Neutrophil (primary cell): Measurements from ENCODE around the gene MACROD1.
"Not testable (repeated sequence)": the region's sequence is repeated elsewhere in the genome, so short reads cannot be mapped to it uniquely, and the experiment has no call there.

Experiments used
- H3K27ac ChIP-seq: fragments of 200-600 bp; sonication (generic); 2 replicates; pipeline ENCODE4 v1.5.1; 2016; ENCODE audit warnings: mild to moderate bottlenecking, moderate library complexity
- H3K27me3 ChIP-seq: fragments of 200-600 bp; sonication (generic); 2 replicates; pipeline ENCODE4 v1.6.0; 2016; ENCODE audit warnings: mild to moderate bottlenecking
- H3K36me3 ChIP-seq: fragments of 200-600 bp; sonication (generic); 2 replicates; pipeline ENCODE4 v1.5.1; 2017
- H3K4me1 ChIP-seq, 2 experiments: fragments of 200-600 bp in 1 of 2; sonication (generic) in 1 of 2; 1 replicate in 1 of 2; 2 replicates in 1 of 2; pipeline versions ENCODE4 v1.5.1 to v1.6.1; 2013 to 2016; ENCODE audit warnings: low read depth in 1 of 2, low read length in 1 of 2, mild to moderate bottlenecking in 1 of 2, moderate library complexity in 1 of 2; ENCODE audit not compliant: control insufficient read depth in 1 of 2, insufficient read depth in 1 of 2
- H3K4me3 ChIP-seq, 2 experiments: fragments of 200-600 bp in 1 of 2; sonication (generic) in 1 of 2; 1 replicate in 1 of 2; 2 replicates in 1 of 2; pipeline ENCODE4 v1.5.1; 2013 to 2016; ENCODE audit warnings: low read depth in 1 of 2, low read length in 1 of 2, mild to moderate bottlenecking in 1 of 2, moderate library complexity in 1 of 2
- H3K9me3 ChIP-seq: fragments of 200-600 bp; sonication (generic); 2 replicates; pipeline ENCODE4 v1.5.1; 2016
- TF ChIP-seq, protein P1 (sequence below): fragments of 200-600 bp; sonication (generic); IDR thresholded peaks from 2 replicates; pipeline ENCODE4 v1.5.1; 2016; ENCODE audit warnings: antibody characterized with exemption

The MACROD1 gene

DNA sequence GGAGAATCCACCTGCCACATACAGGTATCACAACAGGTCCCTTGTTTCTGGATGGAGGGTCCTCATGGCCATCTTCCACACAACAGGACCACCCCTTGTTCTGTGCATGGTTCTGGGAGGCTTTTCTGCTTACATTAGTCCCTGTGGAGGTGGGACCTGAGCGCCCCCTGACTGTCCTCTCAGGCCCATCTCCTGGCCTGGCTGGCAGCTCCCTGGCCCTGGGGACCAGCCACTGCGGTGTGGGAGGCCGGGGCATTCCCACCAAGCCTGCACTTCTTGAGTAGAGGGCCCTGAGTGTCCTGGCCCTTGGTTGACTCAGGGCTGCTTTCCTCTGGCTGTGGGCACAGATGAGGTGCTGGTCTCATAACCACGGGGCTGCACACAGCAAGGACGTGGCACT, 186.5 kb downstream of the MACROD1 start:
- no peak overlapping the region for H3K4me3 ChIP-seq
- H3K27me3 ChIP-seq, result no peaks in the 10 kb centered on the region
- H3K36me3 ChIP-seq, result peaks cover 7% of the 10 kb centered on the region
- peaks cover 24 to 30% of the 10 kb centered on the region in 2 experiments for H3K4me1 ChIP-seq
- H3K9me3 ChIP-seq, result no peaks in the 10 kb centered on the region
- no peak overlapping the region for H3K27ac ChIP-seq
- TF ChIP-seq, protein P1, sequence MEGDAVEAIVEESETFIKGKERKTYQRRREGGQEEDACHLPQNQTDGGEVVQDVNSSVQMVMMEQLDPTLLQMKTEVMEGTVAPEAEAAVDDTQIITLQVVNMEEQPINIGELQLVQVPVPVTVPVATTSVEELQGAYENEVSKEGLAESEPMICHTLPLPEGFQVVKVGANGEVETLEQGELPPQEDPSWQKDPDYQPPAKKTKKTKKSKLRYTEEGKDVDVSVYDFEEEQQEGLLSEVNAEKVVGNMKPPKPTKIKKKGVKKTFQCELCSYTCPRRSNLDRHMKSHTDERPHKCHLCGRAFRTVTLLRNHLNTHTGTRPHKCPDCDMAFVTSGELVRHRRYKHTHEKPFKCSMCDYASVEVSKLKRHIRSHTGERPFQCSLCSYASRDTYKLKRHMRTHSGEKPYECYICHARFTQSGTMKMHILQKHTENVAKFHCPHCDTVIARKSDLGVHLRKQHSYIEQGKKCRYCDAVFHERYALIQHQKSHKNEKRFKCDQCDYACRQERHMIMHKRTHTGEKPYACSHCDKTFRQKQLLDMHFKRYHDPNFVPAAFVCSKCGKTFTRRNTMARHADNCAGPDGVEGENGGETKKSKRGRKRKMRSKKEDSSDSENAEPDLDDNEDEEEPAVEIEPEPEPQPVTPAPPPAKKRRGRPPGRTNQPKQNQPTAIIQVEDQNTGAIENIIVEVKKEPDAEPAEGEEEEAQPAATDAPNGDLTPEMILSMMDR, result no peak

DNA sequence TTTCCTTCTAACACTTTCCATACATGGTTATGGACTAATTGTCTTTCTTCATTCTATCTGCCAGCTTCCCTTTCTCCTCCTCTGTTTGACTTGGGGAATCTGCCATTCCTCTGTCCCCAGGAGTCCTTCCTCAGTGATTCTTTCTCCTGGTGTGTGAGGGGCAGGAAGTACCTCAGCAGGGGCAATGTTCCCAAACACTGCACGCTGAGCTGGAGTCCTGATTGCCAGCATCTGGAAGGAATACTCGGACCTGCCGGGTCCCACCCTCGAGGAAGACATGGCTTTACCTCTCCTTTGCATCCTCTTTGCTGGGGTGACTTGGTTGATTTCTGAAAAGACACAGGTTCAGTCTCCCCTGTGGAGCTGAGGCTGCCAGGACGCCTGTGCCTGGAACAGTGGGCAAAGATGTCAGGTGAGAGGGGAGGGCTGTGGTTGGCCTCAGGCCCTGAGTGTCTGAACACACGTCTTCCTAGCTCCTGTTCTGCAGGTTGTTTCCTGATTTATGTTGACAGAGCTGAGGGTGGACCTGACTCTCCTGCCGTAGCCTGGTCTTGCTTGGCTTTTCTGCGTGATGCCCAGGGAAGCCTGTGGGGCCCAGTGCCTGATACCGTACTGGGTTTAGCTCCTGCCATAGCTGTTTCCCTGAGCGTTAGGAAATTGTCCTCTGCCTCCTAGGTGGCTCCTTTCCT, 187.2 kb downstream of the MACROD1 start:
- Histone ChIP-seq H3K27me3 (no peaks in the 10 kb centered on the region), H3K4me1 (peaks cover 30 to 34% of the 10 kb centered on the region in 2 experiments), H3K27ac (no peak overlapping the region), H3K36me3 (peaks cover 7% of the 10 kb centered on the region), H3K4me3 (no peak overlapping the region), H3K9me3 (no peaks in the 10 kb centered on the region)
- TF ChIP-seq, protein P1, result no peak

DNA sequence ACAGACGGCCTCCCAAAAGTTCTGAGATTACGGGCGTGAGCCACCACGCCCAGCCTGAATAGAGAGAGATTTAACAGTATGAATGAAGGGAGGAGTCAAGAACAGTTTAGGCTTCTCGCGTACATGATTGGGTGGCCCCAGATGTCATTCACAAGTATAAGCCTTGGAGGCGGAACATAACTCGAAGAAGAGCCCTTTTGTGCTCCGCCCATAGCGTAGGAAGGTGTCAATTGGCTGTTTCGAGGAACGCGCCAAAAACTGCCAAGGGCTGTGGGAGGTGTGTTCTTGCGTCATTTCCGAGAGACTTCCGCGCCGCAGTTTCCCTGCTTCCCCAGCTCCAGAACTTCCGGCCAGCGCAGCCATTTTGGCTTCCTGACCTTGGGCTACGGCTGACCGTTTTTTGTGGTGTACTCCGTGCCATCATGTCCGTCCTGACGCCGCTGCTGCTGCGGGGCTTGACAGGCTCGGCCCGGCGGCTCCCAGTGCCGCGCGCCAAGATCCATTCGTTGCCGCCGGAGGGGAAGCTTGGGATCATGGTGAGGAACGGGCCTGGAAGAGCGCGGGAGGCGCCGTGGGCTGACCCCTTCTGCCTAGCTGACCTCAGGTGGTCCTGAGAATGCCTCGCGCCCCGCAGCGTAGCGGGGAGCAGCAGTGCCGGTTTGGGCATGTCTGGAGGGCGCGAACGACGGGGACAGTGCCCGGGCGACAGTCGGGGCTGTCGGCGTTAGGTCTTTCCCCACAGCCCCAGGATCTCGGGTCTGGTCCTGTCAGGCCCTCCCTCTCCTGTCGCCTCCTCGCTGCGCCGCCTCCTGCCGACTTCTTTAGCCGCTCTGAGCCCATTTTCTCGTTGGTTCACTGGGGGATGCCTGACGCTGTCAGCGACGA, 191.4 kb downstream of the MACROD1 start, which contains the start of gene COX8A:
Gene COX8A, plus strand, starts transcription at position 362 of the 885 bp plus-strand sequence. Its CDS starts 61 bp downstream, at position 423.
- Histone ChIP-seq H3K4me1 (peaks cover 23 to 27% of the 10 kb centered on the region in 2 experiments), H3K4me3 (peak within 1 kb of the TSS; percentile 94 to 98)
- TF ChIP-seq, protein P1, result no peak

DNA sequence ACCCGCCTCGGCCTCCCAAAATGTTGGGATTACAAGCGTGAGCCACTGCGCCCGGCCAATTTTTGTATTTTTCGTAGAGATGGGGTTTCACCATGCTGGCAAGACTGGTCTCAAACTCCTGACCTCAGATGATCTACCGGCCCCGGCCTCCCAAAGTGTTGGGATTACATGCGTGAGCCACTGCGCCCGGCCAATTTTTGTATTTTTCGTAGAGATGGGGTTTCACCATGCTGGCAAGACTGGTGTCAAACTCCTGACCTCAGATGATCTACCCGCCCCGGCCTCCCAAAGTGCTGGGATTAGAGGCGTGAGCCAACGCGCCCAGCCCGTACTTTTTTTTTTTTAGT, 192.0 kb downstream of the MACROD1 start:
- H3K27me3 ChIP-seq, H3K9me3 ChIP-seq, H3K36me3 ChIP-seq: not testable (repeated sequence)
- Histone ChIP-seq H3K4me3 (peak overlapping the region; percentile 94 to 98), H3K27ac (peak overlapping the region; percentile 90), H3K4me1 (peaks cover 23 to 27% of the 10 kb centered on the region in 2 experiments)

More for the DNA sequence above, 191.4 kb downstream of the MACROD1 start, which contains the start of gene COX8A:
- Histone ChIP-seq H3K9me3 (no peaks in the 10 kb centered on the region), H3K27me3 (peaks cover 5% of the 10 kb centered on the region), H3K27ac (peak within 1 kb of the TSS; percentile 90), H3K36me3 (peaks cover 7% of the 10 kb centered on the region)

DNA sequence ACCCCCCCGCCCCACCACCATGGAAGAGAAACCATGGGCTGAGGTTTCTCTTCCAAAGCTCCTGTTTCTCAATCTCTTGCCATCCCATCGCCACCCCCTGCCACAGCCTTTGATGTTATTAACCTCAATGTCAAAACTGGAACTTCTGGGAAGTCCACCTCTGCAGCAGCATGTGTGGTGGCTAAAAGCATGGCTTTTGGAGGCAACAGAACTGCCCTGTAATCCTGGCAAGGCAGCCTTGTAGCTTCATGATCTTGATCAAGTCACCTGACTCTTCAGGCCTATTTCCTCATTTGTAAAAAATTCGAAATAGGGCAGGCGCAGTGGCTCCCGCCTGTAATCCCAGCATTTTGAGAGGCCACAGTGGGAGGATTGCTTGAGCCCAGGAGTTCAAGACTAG, 195.0 kb downstream of the MACROD1 start:
- peaks cover 5% of the 10 kb centered on the region for H3K27me3 ChIP-seq
- H3K4me3 ChIP-seq, result no peak overlapping the region
- H3K4me1 ChIP-seq, result peaks cover 17 to 21% of the 10 kb centered on the region in 2 experiments
- H3K9me3 ChIP-seq, result no peaks in the 10 kb centered on the region
- no peak overlapping the region for H3K27ac ChIP-seq
- TF ChIP-seq, protein P1, result no peak
- H3K36me3 ChIP-seq, result no peaks in the 10 kb centered on the region

DNA sequence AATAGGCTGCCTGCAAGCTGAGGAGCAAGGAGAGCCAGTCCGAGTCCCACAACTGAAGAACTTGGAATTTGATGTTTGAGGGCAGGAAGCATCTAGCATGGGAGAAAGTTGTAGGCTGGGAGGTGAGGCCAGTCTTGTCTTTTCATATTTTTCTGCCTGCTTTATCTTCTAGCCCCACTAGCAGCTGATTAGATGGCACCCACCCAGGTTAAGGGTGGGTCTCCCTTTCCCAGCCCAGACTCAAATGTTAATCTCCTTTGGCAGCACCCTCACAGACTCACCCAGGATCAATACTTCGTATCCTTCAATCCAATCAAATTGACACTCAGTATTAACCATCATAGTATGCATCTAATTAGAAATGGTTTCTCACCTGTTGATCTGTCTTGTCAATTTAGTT, 196.5 kb downstream of the MACROD1 start:
- Histone ChIP-seq H3K4me1 (peaks cover 4 to 6% of the 10 kb centered on the region in 2 experiments), H3K27ac (no peak overlapping the region), H3K27me3 (peaks cover 5% of the 10 kb centered on the region), H3K36me3 (no peaks in the 10 kb centered on the region), H3K4me3 (no peak overlapping the region), H3K9me3 (no peaks in the 10 kb centered on the region)
- TF ChIP-seq, protein P1, result no peak
